ENCODE results near the gene ABLIM2. TPM values are rescaled to one million over a fixed set of nuclear protein-coding genes. Genes with fewer than 3 reads are reported as not detected.
"Not testable (repeated sequence)": the region's sequence is repeated elsewhere in the genome, so short reads cannot be mapped to it uniquely, and the experiment has no call there.

ABLIM2 gene
- total RNA-seq, 1 donor from 2014 or later, result 0.36 TPM

DNA sequence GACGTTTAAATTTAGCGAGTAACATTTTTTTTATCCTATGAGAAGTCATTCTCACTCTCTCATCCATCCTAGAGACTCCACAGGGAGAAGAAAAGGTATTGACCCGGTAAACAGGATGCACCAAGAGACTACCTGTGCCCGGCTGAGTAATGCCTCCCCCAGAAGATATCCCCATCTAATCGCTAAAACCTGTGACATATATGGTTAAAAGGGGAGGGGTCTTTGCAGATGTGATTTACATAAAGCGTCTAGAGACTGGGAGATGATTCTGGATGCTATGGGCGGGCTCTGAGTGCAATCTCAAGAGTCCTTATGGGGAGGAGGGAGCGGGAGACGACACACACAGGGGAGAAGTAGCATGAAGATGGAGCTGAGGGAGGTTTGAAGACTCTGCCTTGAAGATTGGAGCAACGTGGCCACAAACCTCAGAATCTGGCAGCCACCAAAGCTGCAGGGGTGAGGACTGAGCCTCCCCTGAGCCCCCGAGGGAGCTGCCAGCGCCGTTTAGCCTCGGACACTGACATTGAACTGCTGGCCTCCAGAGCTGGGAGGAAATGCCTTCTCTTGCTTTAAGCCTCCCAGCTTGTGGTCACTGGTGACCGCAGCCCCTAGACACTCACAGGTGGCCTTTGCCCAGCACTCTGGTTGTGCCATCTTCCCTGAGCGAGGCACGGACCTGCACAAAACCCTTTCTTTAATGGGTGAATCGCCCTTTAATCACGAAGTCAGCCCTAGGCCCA is 11.2 kb downstream of the ABLIM2 start:
- H3K4me1 Mint-ChIP-seq (ENCODE audit: low read depth), result no peaks in the 10 kb centered on the region
- H3K27me3 Mint-ChIP-seq (ENCODE audit: insufficient read depth), result peaks cover 3% of the 10 kb centered on the region

GRCh38 chr4:8146157-8146556 is 12.5 kb downstream of the ABLIM2 start:
- intact Hi-C loops (cut with micrococcal nuclease), result no loop called here
- Mint-ChIP-seq H3K9me3 (no peaks in the 10 kb centered on the region), H3K27me3 (ENCODE audit: insufficient read depth) (peaks cover 6% of the 10 kb centered on the region), H3K27ac (no peak overlapping the region), H3K4me1 (ENCODE audit: low read depth) (no peaks in the 10 kb centered on the region), H3K36me3 (ENCODE audit: low read depth) (no peaks in the 10 kb centered on the region), H3K4me3 (no peak overlapping the region)
- no peak for DNase-seq (ENCODE audit: low spot score)

More for the DNA sequence above, 11.2 kb downstream of the ABLIM2 start:
- intact Hi-C loops (cut with micrococcal nuclease), result no loop called here
- Mint-ChIP-seq H3K36me3 (ENCODE audit: low read depth) (no peaks in the 10 kb centered on the region), H3K4me3 (no peak overlapping the region), H3K27ac (no peak overlapping the region), H3K9me3 (no peaks in the 10 kb centered on the region)
- no peak for DNase-seq (ENCODE audit: low spot score)

- no peak for DNase-seq (ENCODE audit: low spot score)
- Mint-ChIP-seq H3K27me3 (ENCODE audit: insufficient read depth) (peaks cover 10% of the 10 kb centered on the region), H3K4me3 (no peak overlapping the region), H3K36me3 (ENCODE audit: low read depth) (no peaks in the 10 kb centered on the region), H3K27ac (no peak overlapping the region), H3K4me1 (ENCODE audit: low read depth) (no peaks in the 10 kb centered on the region), H3K9me3 (no peaks in the 10 kb centered on the region)
- intact Hi-C loops (cut with micrococcal nuclease), result no loop called here
Observed at GRCh38 chr4:8144359-8144758, 14.3 kb downstream of the ABLIM2 start.

DNA sequence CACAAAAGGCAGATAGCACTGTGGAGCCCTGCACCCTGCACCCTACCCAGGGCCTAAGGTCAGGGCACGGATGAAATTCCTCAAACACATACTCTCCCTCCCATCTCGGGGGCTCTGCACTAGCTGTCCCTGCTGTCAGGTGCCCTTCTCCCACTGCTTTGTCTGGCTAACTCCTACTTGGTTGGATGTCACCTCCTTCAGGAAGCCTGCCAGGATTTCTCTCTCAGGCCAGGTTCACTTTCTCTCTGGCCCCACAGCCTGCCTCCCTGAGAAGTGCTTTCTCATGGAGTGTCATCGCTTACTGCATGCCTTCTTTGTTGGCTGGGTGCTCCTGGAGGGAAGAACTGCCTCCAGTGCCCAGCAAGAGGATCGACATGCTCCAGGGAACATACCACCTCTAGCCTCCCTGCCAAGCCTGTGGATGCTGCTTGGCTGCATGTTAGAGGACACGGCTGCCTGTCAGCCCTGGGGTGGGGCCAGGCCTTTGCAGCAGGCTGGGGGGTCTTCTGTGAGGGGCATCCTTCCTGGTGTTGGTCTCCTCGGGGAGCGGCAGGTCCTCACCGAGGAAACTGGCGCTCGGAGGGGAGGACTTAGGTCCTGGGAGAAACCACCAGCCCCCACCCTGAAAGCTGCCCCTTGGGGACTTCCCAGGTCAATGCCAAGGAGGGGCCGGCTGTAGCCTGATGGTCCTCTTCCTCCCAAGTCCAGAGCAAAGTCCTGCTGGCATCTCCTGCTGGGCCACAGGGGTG is 15.0 kb downstream of the ABLIM2 start:
- no peak overlapping the region for H3K4me3 Mint-ChIP-seq
- H3K27me3 Mint-ChIP-seq (ENCODE audit: insufficient read depth), result peaks cover 10% of the 10 kb centered on the region
- no peaks in the 10 kb centered on the region for H3K9me3 Mint-ChIP-seq
- no peaks in the 10 kb centered on the region for H3K4me1 Mint-ChIP-seq (ENCODE audit: low read depth)
- H3K36me3 Mint-ChIP-seq (ENCODE audit: low read depth), result no peaks in the 10 kb centered on the region
- no peak overlapping the region for H3K27ac Mint-ChIP-seq
- no peak for DNase-seq (ENCODE audit: low spot score)
- intact Hi-C loops (cut with micrococcal nuclease), result no loop called here

GRCh38 chr4:8142556-8142955 is 16.1 kb downstream of the ABLIM2 start:
- Mint-ChIP-seq H3K27ac (no peak overlapping the region), H3K36me3 (ENCODE audit: low read depth) (no peaks in the 10 kb centered on the region), H3K4me3 (no peak overlapping the region), H3K9me3 (no peaks in the 10 kb centered on the region), H3K4me1 (ENCODE audit: low read depth) (no peaks in the 10 kb centered on the region), H3K27me3 (ENCODE audit: insufficient read depth) (peaks cover 10% of the 10 kb centered on the region)
- no peak for DNase-seq (ENCODE audit: low spot score)
- intact Hi-C loops (cut with micrococcal nuclease), result no loop called here

- H3K4me3 Mint-ChIP-seq, result no peak overlapping the region
- no peaks in the 10 kb centered on the region for H3K9me3 Mint-ChIP-seq
- H3K36me3 Mint-ChIP-seq (ENCODE audit: low read depth), result no peaks in the 10 kb centered on the region
- H3K27ac Mint-ChIP-seq, result no peak overlapping the region
- intact Hi-C loops (cut with micrococcal nuclease), result no loop called here
- H3K4me1 Mint-ChIP-seq (ENCODE audit: low read depth), result no peaks in the 10 kb centered on the region
- peaks cover 10% of the 10 kb centered on the region for H3K27me3 Mint-ChIP-seq (ENCODE audit: insufficient read depth)
- DNase-seq (ENCODE audit: low spot score), result no peak
Observed at GRCh38 chr4:8141935-8142334, 16.7 kb downstream of the ABLIM2 start.

GRCh38 chr4:8140915-8141314 is 17.7 kb downstream of the ABLIM2 start:
- Mint-ChIP-seq H3K27me3 (ENCODE audit: insufficient read depth) (peaks cover 10% of the 10 kb centered on the region), H3K4me3 (no peak overlapping the region)
- intact Hi-C loops (cut with micrococcal nuclease), result no loop called here

GRCh38 chr4:8139726-8140125 is 18.9 kb downstream of the ABLIM2 start:
- H3K9me3 Mint-ChIP-seq; H3K4me1 Mint-ChIP-seq (ENCODE audit: low read depth); H3K27ac Mint-ChIP-seq; H3K36me3 Mint-ChIP-seq (ENCODE audit: low read depth); intact Hi-C loops (cut with micrococcal nuclease); DNase-seq (ENCODE audit: low spot score); H3K4me3 Mint-ChIP-seq: not testable (repeated sequence)
- H3K27me3 Mint-ChIP-seq (ENCODE audit: insufficient read depth), result peaks cover 10% of the 10 kb centered on the region

More at GRCh38 chr4:8140915-8141314, 17.7 kb downstream of the ABLIM2 start:
- DNase-seq (ENCODE audit: low spot score), result no peak
- Mint-ChIP-seq H3K9me3 (no peaks in the 10 kb centered on the region), H3K4me1 (ENCODE audit: low read depth) (no peaks in the 10 kb centered on the region), H3K36me3 (ENCODE audit: low read depth) (no peaks in the 10 kb centered on the region), H3K27ac (no peak overlapping the region)

- intact Hi-C loops (cut with micrococcal nuclease), result no loop called here
- Mint-ChIP-seq H3K36me3 (ENCODE audit: low read depth) (no peaks in the 10 kb centered on the region), H3K4me1 (ENCODE audit: low read depth) (no peaks in the 10 kb centered on the region), H3K4me3 (no peak overlapping the region), H3K27me3 (ENCODE audit: insufficient read depth) (peaks cover 8% of the 10 kb centered on the region), H3K9me3 (no peaks in the 10 kb centered on the region), H3K27ac (no peak overlapping the region)
- no peak for DNase-seq (ENCODE audit: low spot score)
Observed at GRCh38 chr4:8136972-8137710, 21.5 kb downstream of the ABLIM2 start.

GRCh38 chr4:8136529-8136928 is 22.1 kb downstream of the ABLIM2 start:
- no peak overlapping the region for H3K27ac Mint-ChIP-seq
- intact Hi-C loops (cut with micrococcal nuclease), result no loop called here

GRCh38 chr4:8135666-8136065 is 22.9 kb downstream of the ABLIM2 start:
- no peak overlapping the region for H3K4me3 Mint-ChIP-seq
- no peak for DNase-seq (ENCODE audit: low spot score)
- peaks cover 2% of the 10 kb centered on the region for H3K27me3 Mint-ChIP-seq (ENCODE audit: insufficient read depth)
- H3K9me3 Mint-ChIP-seq, result no peaks in the 10 kb centered on the region
- no peaks in the 10 kb centered on the region for H3K36me3 Mint-ChIP-seq (ENCODE audit: low read depth)
- no peaks in the 10 kb centered on the region for H3K4me1 Mint-ChIP-seq (ENCODE audit: low read depth)
- H3K27ac Mint-ChIP-seq, result no peak overlapping the region
- intact Hi-C loops (cut with micrococcal nuclease), result no loop called here

More at GRCh38 chr4:8136529-8136928, 22.1 kb downstream of the ABLIM2 start:
- Mint-ChIP-seq H3K9me3 (no peaks in the 10 kb centered on the region), H3K4me3 (no peak overlapping the region), H3K27me3 (ENCODE audit: insufficient read depth) (peaks cover 8% of the 10 kb centered on the region), H3K4me1 (ENCODE audit: low read depth) (no peaks in the 10 kb centered on the region), H3K36me3 (ENCODE audit: low read depth) (no peaks in the 10 kb centered on the region)
- DNase-seq (ENCODE audit: low spot score), result no peak

DNA sequence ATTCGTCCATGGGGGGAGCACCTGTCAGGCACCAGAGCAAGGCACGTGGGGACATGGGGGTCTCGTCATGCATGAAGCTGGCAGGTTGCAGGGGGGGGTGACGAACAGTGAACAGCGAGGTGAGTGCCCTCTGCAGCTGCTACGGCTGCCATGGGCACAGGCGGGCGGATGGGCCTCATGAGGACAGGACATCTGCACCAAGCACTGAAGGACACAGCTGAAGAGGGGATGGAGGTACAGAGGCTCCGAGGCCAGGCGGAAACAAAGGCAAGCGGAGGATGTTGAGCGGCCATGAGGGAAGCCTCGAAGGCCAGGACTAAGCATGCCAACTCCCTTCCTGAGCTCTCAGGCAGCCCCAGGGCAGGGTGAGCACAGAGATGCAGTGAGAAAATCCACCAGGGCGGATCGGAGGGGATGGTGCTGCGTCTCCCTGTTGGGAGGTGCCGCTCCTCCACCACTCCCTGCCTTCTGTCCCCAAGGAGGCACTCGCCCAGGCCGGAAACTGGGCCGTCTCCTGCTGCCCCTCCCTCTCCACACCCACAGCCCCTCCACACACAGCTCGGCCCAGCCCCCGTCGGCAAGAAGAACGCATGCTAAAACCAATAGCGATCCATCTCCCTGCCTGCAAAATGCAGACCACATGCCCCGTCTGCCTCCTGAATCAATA is 24.6 kb downstream of the ABLIM2 start:
- DNase-seq (ENCODE audit: low spot score), result no peak
- no peak overlapping the region for H3K4me3 Mint-ChIP-seq
- intact Hi-C loops (cut with micrococcal nuclease), result no loop called here
- no peaks in the 10 kb centered on the region for H3K4me1 Mint-ChIP-seq (ENCODE audit: low read depth)
- no peaks in the 10 kb centered on the region for H3K27me3 Mint-ChIP-seq (ENCODE audit: insufficient read depth)
- no peak overlapping the region for H3K27ac Mint-ChIP-seq
- H3K9me3 Mint-ChIP-seq, result no peaks in the 10 kb centered on the region
- no peaks in the 10 kb centered on the region for H3K36me3 Mint-ChIP-seq (ENCODE audit: low read depth)

Data from activated T-helper 1 cell treated with anti-CD3 and anti-CD28 coated beads, Interleukin-12 subunit alpha, Interleukin-12 subunit beta, Interleukin-2, Interleukin-4 antibody, amounts not matched to agents 30 ng/mL and 10 ng/mL and 1 ng/mL, durations not matched to agents 14 hours and 24 hours and 36 hours (primary cell).